Adrenal gland (tissue), 5 donors: Measurements from ENCODE around the gene ARFGAP1.

Experiments
- CTCF ChIP-seq, 6 experiments: fragments of 450-650 bp in 4 of 6; fragments of 200-600 bp in 2 of 6; sonication (generic) in 1 of 6; IDR thresholded peaks; 1 replicate in 5 of 6; 2 replicates in 1 of 6; pipeline versions ENCODE4 v1.5.1 to v1.8.0; 2016 to 2021; ENCODE audit warnings: antibody characterized with exemption in 6 of 6, mild to moderate bottlenecking in 2 of 6, moderate library complexity in 1 of 6
- POLR2A ChIP-seq, 2 donors: fragments of 450-650 bp; IDR thresholded peaks; one replicate each; pipeline ENCODE4 v1.6.1; 2017; ENCODE audit warnings: antibody characterized with exemption in 2 of 2, mild to moderate bottlenecking in 2 of 2, moderate library complexity in 1 of 2
- donor health status: DM: no; HTN: no; CAD: no.

GRCh38 chr20:63314015-63314471 lies 41.4 kb downstream of the ARFGAP1 start:
- TF ChIP-seq CTCF (IDR thresholded peaks at IDR 0.05): no peak
- no peak for TF ChIP-seq POLR2A (IDR thresholded peaks at IDR 0.05)
